ENCODE results near the gene CD99. TPM values are rescaled to one million over a fixed set of nuclear protein-coding genes. Genes with fewer than 3 reads are reported as not detected.

CD99 gene
- total and polyA plus RNA-seq, 12 donors, result 89.4 to 266 (median 184) TPM

- no peak for DNase-seq
- H3K27ac ChIP-seq, result no peak overlapping the region
- no peaks in the 10 kb centered on the region for H3K36me3 ChIP-seq (replicated peaks in 1 of 2)
- no peak overlapping the region for H3K4me3 ChIP-seq
- no peaks in the 10 kb centered on the region for H3K27me3 ChIP-seq
- H3K9me3 ChIP-seq (replicated peaks in 1 of 3), result no peaks in the 10 kb centered on the region
- H3K4me1 ChIP-seq (replicated peaks in 1 of 2), result no peaks in the 10 kb centered on the region
- TF ChIP-seq CTCF (IDR thresholded peaks at IDR 0.05) (no peak), POLR2A (IDR thresholded peaks at IDR 0.05) (no peak)
- WGBS, 4 donors, result 90 to 95% (median 93%) methylated on average over 7 of the region's 7 CpGs
- intact Hi-C loops (cut with DNase I), result no loop called here
Measured at GRCh38 chrX:2656257-2656836, 34.7 kb upstream of the CD99 start.

GRCh38 chrX:2657532-2658113 lies 33.5 kb upstream of the CD99 start:
- Histone ChIP-seq H3K36me3 (replicated peaks in 1 of 2) (no peaks in the 10 kb centered on the region), H3K4me1 (replicated peaks in 1 of 2) (no peaks in the 10 kb centered on the region), H3K27ac (no peak overlapping the region), H3K4me3 (no peak overlapping the region), H3K27me3 (no peaks in the 10 kb centered on the region), H3K9me3 (replicated peaks in 1 of 3) (no peaks in the 10 kb centered on the region)
- DNase-seq, result no peak
- WGBS, 4 donors, result 81 to 90% (median 85%) methylated on average over 6 of the region's 6 CpGs
- no peak for TF ChIP-seq CTCF (IDR thresholded peaks at IDR 0.05)
- no peak for TF ChIP-seq POLR2A (IDR thresholded peaks at IDR 0.05)
- intact Hi-C loops (cut with DNase I), result no loop called here

- H3K4me1 ChIP-seq (replicated peaks in 1 of 2), result no peaks in the 10 kb centered on the region
- no peaks in the 10 kb centered on the region for H3K27me3 ChIP-seq
- no peak overlapping the region for H3K4me3 ChIP-seq
- intact Hi-C loops (cut with DNase I), result no loop called here
- H3K36me3 ChIP-seq (replicated peaks in 1 of 2), result no peaks in the 10 kb centered on the region
- no peak for DNase-seq
- no peaks in the 10 kb centered on the region for H3K9me3 ChIP-seq (replicated peaks in 1 of 3)
- TF ChIP-seq CTCF (IDR thresholded peaks at IDR 0.05) (no peak), POLR2A (IDR thresholded peaks at IDR 0.05) (no peak)
- WGBS, 4 donors, result 72 to 83% (median 78%) methylated on average over 5 of the region's 5 CpGs
- H3K27ac ChIP-seq, result no peak overlapping the region
Measured at GRCh38 chrX:2658585-2659292, 32.4 kb upstream of the CD99 start.

GRCh38 chrX:2662586-2662985 lies 28.5 kb upstream of the CD99 start:
- no peak for DNase-seq
- TF ChIP-seq POLR2A (IDR thresholded peaks at IDR 0.05) (no peak), CTCF (IDR thresholded peaks at IDR 0.05) (no peak)
- H3K27me3 ChIP-seq, result no peaks in the 10 kb centered on the region
- H3K27ac ChIP-seq, result no peak overlapping the region
- no peaks in the 10 kb centered on the region for H3K9me3 ChIP-seq (replicated peaks in 1 of 3)
- H3K4me3 ChIP-seq, result no peak overlapping the region
- no peaks in the 10 kb centered on the region for H3K4me1 ChIP-seq (replicated peaks in 1 of 2)
- H3K36me3 ChIP-seq (replicated peaks in 1 of 2), result no peaks in the 10 kb centered on the region
- WGBS, 4 donors, result 62 to 81% (median 77%) methylated on average over 5 of the region's 5 CpGs
- intact Hi-C loops (cut with DNase I), result no loop called here

All from adrenal gland (tissue), 12 donors.